ENCODE results near the gene CPE. TPM values are rescaled to one million over a fixed set of nuclear protein-coding genes. Genes with fewer than 3 reads are reported as not detected.

Gene CPE
- polyA plus RNA-seq, 1 donor (not counting 4 experiments of a cell fraction or from before 2014, with no cell fraction given) = 1.9 TPM

DNA sequence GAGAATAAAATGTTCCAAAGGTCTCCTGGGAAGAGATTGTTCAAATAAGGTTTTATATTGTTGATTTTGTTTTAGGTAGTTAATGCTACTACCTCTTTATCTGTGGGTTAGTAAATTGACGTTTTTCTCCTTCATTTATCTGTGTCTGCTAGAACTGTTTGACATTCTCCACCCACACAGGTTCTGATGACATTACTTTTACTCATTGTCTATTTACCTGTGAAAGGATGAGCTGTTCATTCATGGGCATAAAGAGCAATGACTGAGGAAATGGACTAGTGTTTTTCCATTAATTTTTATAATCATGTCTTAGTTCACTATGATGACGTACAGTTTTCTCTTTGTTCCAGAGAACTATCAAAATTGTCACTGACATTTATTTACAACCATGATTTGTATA, 75.6 kb downstream of the CPE start:
- no peak for DNase-seq (ENCODE audit: low read depth, low spot score)
- dilution Hi-C loops (cut with MboI; ENCODE audit: extremely low pct_ligation_motif_present, low sequenced_read_pairs) = loop anchor here (25.0 kb wide), 1 partner anchor 117 kb away; the partner anchor contains the start of gene MSMO1
- H3K9me1 ChIP-seq (ENCODE audit: control insufficient read depth, extremely low read depth, insufficient read depth, low read length) = no peaks in the 10 kb centered on the region
- H3K4me1 ChIP-seq (ENCODE audit: control insufficient read depth, extremely low read depth, insufficient read depth, low read length) = no peaks in the 10 kb centered on the region
- H3K9me3 ChIP-seq (ENCODE audit: control insufficient read depth, low read depth, low read length) = no peaks in the 10 kb centered on the region
- H3K4me2 ChIP-seq (ENCODE audit: control insufficient read depth, extremely low read depth, insufficient read depth, low read depth, low read length) = no peak overlapping the region
- H3K9ac ChIP-seq (ENCODE audit: control insufficient read depth, extremely low read depth, insufficient read depth, low read length) = no peak overlapping the region
- H3K4me3 ChIP-seq (ENCODE audit: control insufficient read depth in 2 of 3, extremely low read depth in 1 of 3, insufficient read depth in 2 of 3, low read depth in 1 of 3, low read length in 3 of 3) = no peak overlapping the region
- H3K27ac ChIP-seq (ENCODE audit: control insufficient read depth, insufficient read depth, low read length) = no peak overlapping the region
- H3K36me3 ChIP-seq (ENCODE audit: control insufficient read depth in 2 of 2, extremely low read depth in 1 of 2, insufficient read depth in 2 of 2, low read length in 2 of 2) = no peaks in the 10 kb centered on the region
- no peaks in the 10 kb centered on the region for H3K27me3 ChIP-seq (ENCODE audit: control insufficient read depth, extremely low read depth, insufficient read depth, low read length)
- TF ChIP-seq CTCF (optimal IDR thresholded peaks at IDR 0.05 in 1 of 3, IDR thresholded peaks at IDR 0.05 in 1 of 3, conservative IDR thresholded peaks at IDR 0.05 in 1 of 3; ENCODE audit: extremely low read depth in 1 of 3, insufficient read depth in 2 of 3, low read length in 3 of 3) = no peak
- no peak for TF ChIP-seq EZH2 (IDR thresholded peaks at IDR 0.05; ENCODE audit: low read length)
- no peaks in the 10 kb centered on the region for H3K79me2 ChIP-seq (ENCODE audit: control insufficient read depth, insufficient read depth, low read length)
- H2AFZ ChIP-seq (ENCODE audit: control insufficient read depth, low read length) = no peak overlapping the region
- H4K20me1 ChIP-seq (ENCODE audit: control insufficient read depth, extremely low read depth, insufficient read depth, low read length) = no peaks in the 10 kb centered on the region
- FAIRE-seq = no peak

DNA sequence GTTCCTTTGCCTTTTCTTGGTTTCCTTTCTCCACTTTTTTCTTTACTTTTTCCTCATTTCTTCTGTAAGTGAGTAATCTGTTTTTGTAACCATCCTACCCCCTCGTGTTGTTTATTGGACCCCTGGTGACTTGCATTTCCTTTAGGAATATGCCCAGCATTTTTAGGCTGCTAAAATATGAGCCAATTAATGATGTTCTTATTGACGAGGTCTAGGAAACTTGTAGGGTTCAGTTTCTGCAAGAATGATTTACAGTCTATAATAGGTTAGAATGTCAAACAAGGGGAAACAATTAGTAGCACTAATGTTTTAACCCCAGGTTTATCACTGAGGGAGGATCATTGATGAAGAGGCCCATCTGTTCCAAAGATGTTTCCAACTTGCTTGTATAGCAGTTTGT, 79.0 kb downstream of the CPE start:
- no peaks in the 10 kb centered on the region for H3K9me1 ChIP-seq (ENCODE audit: control insufficient read depth, extremely low read depth, insufficient read depth, low read length)
- H3K27me3 ChIP-seq (ENCODE audit: control insufficient read depth, extremely low read depth, insufficient read depth, low read length) = no peaks in the 10 kb centered on the region
- no peaks in the 10 kb centered on the region for H3K9me3 ChIP-seq (ENCODE audit: control insufficient read depth, low read depth, low read length)
- no peak overlapping the region for H3K9ac ChIP-seq (ENCODE audit: control insufficient read depth, extremely low read depth, insufficient read depth, low read length)
- no peaks in the 10 kb centered on the region for H3K4me1 ChIP-seq (ENCODE audit: control insufficient read depth, extremely low read depth, insufficient read depth, low read length)
- DNase-seq (ENCODE audit: low read depth, low spot score) (no peak), FAIRE-seq (no peak)
- TF ChIP-seq EZH2 (IDR thresholded peaks at IDR 0.05; ENCODE audit: low read length) (no peak), CTCF (optimal IDR thresholded peaks at IDR 0.05 in 1 of 3, IDR thresholded peaks at IDR 0.05 in 1 of 3, conservative IDR thresholded peaks at IDR 0.05 in 1 of 3; ENCODE audit: extremely low read depth in 1 of 3, insufficient read depth in 2 of 3, low read length in 3 of 3) (no peak)
- no peak overlapping the region for H3K27ac ChIP-seq (ENCODE audit: control insufficient read depth, insufficient read depth, low read length)
- no peak overlapping the region for H3K4me3 ChIP-seq (ENCODE audit: control insufficient read depth in 2 of 3, extremely low read depth in 1 of 3, insufficient read depth in 2 of 3, low read depth in 1 of 3, low read length in 3 of 3)
- no peak overlapping the region for H2AFZ ChIP-seq (ENCODE audit: control insufficient read depth, low read length)
- no peaks in the 10 kb centered on the region for H4K20me1 ChIP-seq (ENCODE audit: control insufficient read depth, extremely low read depth, insufficient read depth, low read length)
- dilution Hi-C loops (cut with MboI; ENCODE audit: extremely low pct_ligation_motif_present, low sequenced_read_pairs) = loop anchor here (25.0 kb wide), 1 partner anchor 120 kb away; the partner anchor contains the start of gene MSMO1
- H3K79me2 ChIP-seq (ENCODE audit: control insufficient read depth, insufficient read depth, low read length) = no peaks in the 10 kb centered on the region
- no peak overlapping the region for H3K4me2 ChIP-seq (ENCODE audit: control insufficient read depth, extremely low read depth, insufficient read depth, low read depth, low read length)
- H3K36me3 ChIP-seq (ENCODE audit: control insufficient read depth in 2 of 2, extremely low read depth in 1 of 2, insufficient read depth in 2 of 2, low read length in 2 of 2) = no peaks in the 10 kb centered on the region

All from keratinocyte (primary cell).